Right cardiac atrium (tissue), 5 donors: ENCODE data around the gene ABCG1. TPM values are rescaled to one million over a fixed set of nuclear protein-coding genes. Genes with fewer than 3 reads are reported as not detected.

Experiments used
- polyA plus RNA-seq: library from polyadenylated mRNA; stranded (reverse); fragments of 200-250 nt; gene quantifications from one replicate; pipeline ENCODE4 v1.2.3, GENCODE V29; 2013
- total RNA-seq, 4 donors: library from RNA; stranded (reverse); fragmentation: NEBNext Ultra II Directional; extraction: Animal tissue kit (Norgen Biotek cat#: 25700); gene quantifications; one replicate each; pipeline ENCODE4 v1.2.1, GENCODE V29; 2021
- donor health status: healthy with polysubstance abuse.
- donor health status: DM: no; HTN: yes; CAD: no.
- donor health status: DM: no; HTN: no; CAD: no.
- donor health status: DM: no; HTN: yes; CAD: no; lungs with severe emphysema.
- donor health status: DM: yes; HTN: yes; CAD: no.

Gene ABCG1
- total and polyA plus RNA-seq, 5 donors: 3.6 to 11.5 (median 5.7) TPM

Other genes starting within 250 kb of the ABCG1 start
- gene ZBTB21, start 208.8 kb upstream of the ABCG1 start, total RNA-seq: 10 to 100 TPM in 2 of 4 donors, 1 to 10 TPM in 2; 6.8 to 15.2 (median 8.9) TPM
- 2.6 TPM for gene ZBTB21, start 208.8 kb upstream of the ABCG1 start, polyA plus RNA-seq
- not detected for gene UMODL1, start 147.8 kb upstream of the ABCG1 start, total RNA-seq
- gene UMODL1, start 147.8 kb upstream of the ABCG1 start, polyA plus RNA-seq: not detected
- 1 to 10 TPM; 1.2 to 2.2 (median 1.7) TPM for gene TFF3, start 96.3 kb downstream of the ABCG1 start, total RNA-seq
- 2.6 TPM for gene TFF3, start 96.3 kb downstream of the ABCG1 start, polyA plus RNA-seq
- not detected for gene TFF2, start 131.9 kb downstream of the ABCG1 start, total RNA-seq
- not detected for gene TFF2, start 131.9 kb downstream of the ABCG1 start, polyA plus RNA-seq
- gene TFF1, start 147.4 kb downstream of the ABCG1 start, total RNA-seq: not detected
- gene TFF1, start 147.4 kb downstream of the ABCG1 start, polyA plus RNA-seq: not detected
- not detected for gene TMPRSS3, start 176.9 kb downstream of the ABCG1 start, total RNA-seq
- gene TMPRSS3, start 176.9 kb downstream of the ABCG1 start, polyA plus RNA-seq: not detected
- under 1 TPM; 0.15 to 0.29 (median 0.25) TPM for gene UBASH3A, start 184.8 kb downstream of the ABCG1 start, total RNA-seq
- gene UBASH3A, start 184.8 kb downstream of the ABCG1 start, polyA plus RNA-seq: 0.07 TPM